ENCODE measurements around the gene PHF20. TPM values are rescaled to one million over a fixed set of nuclear protein-coding genes. Genes with fewer than 3 reads are reported as not detected.

Gene PHF20
- total and polyA plus RNA-seq, 2 of the 13 experiments (the other 11 are each of a cell fraction or from before 2014, with no cell fraction given), result 22.8 to 34.1 TPM

DNA sequence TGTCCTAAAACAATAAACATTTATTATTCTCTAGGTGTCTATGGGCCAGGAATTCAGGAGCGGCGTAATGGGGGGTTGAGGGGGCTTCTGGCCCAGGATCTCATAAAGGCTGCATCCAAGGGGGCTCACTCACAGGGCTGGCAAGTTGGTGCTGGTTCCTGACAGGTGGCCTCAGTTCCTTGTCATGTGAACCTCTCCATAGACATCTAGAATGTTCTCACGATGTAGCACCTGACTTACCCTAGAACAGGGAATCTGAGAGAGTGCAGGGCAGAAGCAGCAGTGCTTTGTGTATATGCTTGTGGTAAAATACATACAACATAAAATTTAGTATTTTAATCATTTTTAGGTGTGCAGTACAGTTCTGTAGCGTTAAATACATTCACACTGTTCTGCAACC lies 57.1 kb downstream of the PHF20 start (continued):
- TF ChIP-seq ZNF343 (CRISPR knock-in tag; IDR thresholded peaks at IDR 0.05), result no peak
- TF ChIP-seq, protein P1, sequence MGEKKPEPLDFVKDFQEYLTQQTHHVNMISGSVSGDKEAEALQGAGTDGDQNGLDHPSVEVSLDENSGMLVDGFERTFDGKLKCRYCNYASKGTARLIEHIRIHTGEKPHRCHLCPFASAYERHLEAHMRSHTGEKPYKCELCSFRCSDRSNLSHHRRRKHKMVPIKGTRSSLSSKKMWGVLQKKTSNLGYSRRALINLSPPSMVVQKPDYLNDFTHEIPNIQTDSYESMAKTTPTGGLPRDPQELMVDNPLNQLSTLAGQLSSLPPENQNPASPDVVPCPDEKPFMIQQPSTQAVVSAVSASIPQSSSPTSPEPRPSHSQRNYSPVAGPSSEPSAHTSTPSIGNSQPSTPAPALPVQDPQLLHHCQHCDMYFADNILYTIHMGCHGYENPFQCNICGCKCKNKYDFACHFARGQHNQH (CRISPR knock-in tag; IDR thresholded peaks at IDR 0.05), result no peak
- TF ChIP-seq, protein P2, sequence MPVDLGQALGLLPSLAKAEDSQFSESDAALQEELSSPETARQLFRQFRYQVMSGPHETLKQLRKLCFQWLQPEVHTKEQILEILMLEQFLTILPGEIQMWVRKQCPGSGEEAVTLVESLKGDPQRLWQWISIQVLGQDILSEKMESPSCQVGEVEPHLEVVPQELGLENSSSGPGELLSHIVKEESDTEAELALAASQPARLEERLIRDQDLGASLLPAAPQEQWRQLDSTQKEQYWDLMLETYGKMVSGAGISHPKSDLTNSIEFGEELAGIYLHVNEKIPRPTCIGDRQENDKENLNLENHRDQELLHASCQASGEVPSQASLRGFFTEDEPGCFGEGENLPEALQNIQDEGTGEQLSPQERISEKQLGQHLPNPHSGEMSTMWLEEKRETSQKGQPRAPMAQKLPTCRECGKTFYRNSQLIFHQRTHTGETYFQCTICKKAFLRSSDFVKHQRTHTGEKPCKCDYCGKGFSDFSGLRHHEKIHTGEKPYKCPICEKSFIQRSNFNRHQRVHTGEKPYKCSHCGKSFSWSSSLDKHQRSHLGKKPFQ (CRISPR knock-in tag; IDR thresholded peaks at IDR 0.05; ENCODE audit: insufficient replicate concordance), result no peak
- TF ChIP-seq RELA (CRISPR knock-in tag; IDR thresholded peaks at IDR 0.05), result no peak
- no peak for TF ChIP-seq ZNF382 (CRISPR knock-in tag; IDR thresholded peaks at IDR 0.05; ENCODE audit: borderline replicate concordance)
- no peak for TF ChIP-seq RBAK (CRISPR knock-in tag; IDR thresholded peaks at IDR 0.05)
- TF ChIP-seq LCORL (IDR thresholded peaks at IDR 0.05), result no peak
- TF ChIP-seq LCORL (CRISPR knock-in tag; IDR thresholded peaks at IDR 0.05), result no peak

DNA sequence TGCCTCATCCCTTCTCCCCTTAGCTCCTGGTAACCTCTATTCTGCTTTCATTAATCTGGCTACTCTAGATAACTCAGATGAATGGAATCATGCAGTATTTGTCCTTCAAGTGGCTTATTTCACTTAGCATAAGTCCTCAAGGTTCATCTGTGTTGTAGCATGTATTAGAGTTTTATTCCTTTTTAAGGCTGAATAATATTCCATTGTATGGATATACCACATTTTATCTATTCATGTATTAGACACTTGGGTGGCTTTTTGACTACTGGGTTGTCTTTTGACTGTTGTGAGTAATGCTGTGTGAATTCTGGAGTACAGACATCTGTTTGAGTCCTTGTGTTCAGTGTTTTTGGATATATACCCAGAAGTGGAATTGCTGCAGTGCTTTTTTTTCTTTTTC lies 58.4 kb downstream of the PHF20 start:
- in situ Hi-C loops (cut with HindIII; ENCODE audit: extremely low pct_ligation_motif_present, low pct_unique_long_range_greater_than_20kb), result no loop called here
- Histone ChIP-seq H3K9ac (ENCODE audit: insufficient read depth, low read depth, low read length) (no peak overlapping the region), H4K20me1 (ENCODE audit: insufficient read depth, low read length) (peaks cover 2% of the 10 kb centered on the region; the same call in 1 of the 2 replicates), H3K4me2 (ENCODE audit: low read depth, low read length) (no peak overlapping the region), H3K27ac (ENCODE audit: extremely low read length, insufficient read depth, low read length) (no peak overlapping the region), H3K9me3 (ENCODE audit: low read length) (no peaks in the 10 kb centered on the region), H3K36me3 (replicated peaks in 1 of 2; ENCODE audit: control insufficient read depth in 1 of 2, insufficient read depth in 2 of 2, low read length in 2 of 2) (peaks cover 0 to 10% of the 10 kb centered on the region in 2 experiments; a peak in 3 of 5 replicates), H3K4me3 (replicated peaks in 1 of 3; ENCODE audit: insufficient read depth in 1 of 3, low read depth in 2 of 3, low read length in 3 of 3) (no peak overlapping the region), H3K79me2 (ENCODE audit: insufficient read depth, low read length) (no peaks in the 10 kb centered on the region), H2AFZ (ENCODE audit: low read length) (no peak overlapping the region), H3K27me3 (ENCODE audit: control insufficient read depth in 1 of 2, insufficient read depth in 2 of 2, low read length in 2 of 2) (no peaks in the 10 kb centered on the region), H3K4me1 (ENCODE audit: insufficient read depth, low read length) (peaks cover 17% of the 10 kb centered on the region)
- CTCF ChIA-PET (ENCODE audit: low intra/inter-chr PET ratio, low total read pairs), result no interaction called here
- no TSS peak for BruUV-seq (replicated peaks)
- intact Hi-C loops (cut with micrococcal nuclease; ENCODE audit: unreplicated experiment), result no loop called here
- ATAC-seq (no peak), DNase-seq (ENCODE audit: low spot score) (no peak), FAIRE-seq (no peak)
- POLR2A ChIA-PET, result no interaction called here
- TF ChIP-seq, protein P3, sequence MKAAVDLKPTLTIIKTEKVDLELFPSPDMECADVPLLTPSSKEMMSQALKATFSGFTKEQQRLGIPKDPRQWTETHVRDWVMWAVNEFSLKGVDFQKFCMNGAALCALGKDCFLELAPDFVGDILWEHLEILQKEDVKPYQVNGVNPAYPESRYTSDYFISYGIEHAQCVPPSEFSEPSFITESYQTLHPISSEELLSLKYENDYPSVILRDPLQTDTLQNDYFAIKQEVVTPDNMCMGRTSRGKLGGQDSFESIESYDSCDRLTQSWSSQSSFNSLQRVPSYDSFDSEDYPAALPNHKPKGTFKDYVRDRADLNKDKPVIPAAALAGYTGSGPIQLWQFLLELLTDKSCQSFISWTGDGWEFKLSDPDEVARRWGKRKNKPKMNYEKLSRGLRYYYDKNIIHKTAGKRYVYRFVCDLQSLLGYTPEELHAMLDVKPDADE (CRISPR knock-in tag; IDR thresholded peaks at IDR 0.05), result no peak
- TF ChIP-seq, protein P4, sequence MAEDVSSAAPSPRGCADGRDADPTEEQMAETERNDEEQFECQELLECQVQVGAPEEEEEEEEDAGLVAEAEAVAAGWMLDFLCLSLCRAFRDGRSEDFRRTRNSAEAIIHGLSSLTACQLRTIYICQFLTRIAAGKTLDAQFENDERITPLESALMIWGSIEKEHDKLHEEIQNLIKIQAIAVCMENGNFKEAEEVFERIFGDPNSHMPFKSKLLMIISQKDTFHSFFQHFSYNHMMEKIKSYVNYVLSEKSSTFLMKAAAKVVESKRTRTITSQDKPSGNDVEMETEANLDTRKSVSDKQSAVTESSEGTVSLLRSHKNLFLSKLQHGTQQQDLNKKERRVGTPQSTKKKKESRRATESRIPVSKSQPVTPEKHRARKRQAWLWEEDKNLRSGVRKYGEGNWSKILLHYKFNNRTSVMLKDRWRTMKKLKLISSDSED (CRISPR knock-in tag; IDR thresholded peaks at IDR 0.05), result no peak
- TF ChIP-seq ETV6 (CRISPR knock-in tag; conservative IDR thresholded peaks at IDR 0.05) (no peak), ZNF160 (CRISPR knock-in tag; IDR thresholded peaks at IDR 0.05) (no peak), ZNF557 (CRISPR knock-in tag; IDR thresholded peaks at IDR 0.05) (no peak), ERF (CRISPR knock-in tag; IDR thresholded peaks at IDR 0.05) (no peak), ZNF878 (CRISPR knock-in tag; IDR thresholded peaks at IDR 0.05) (no peak), XBP1 (CRISPR knock-in tag; IDR thresholded peaks at IDR 0.05) (no peak)
- TF ChIP-seq, protein P5, sequence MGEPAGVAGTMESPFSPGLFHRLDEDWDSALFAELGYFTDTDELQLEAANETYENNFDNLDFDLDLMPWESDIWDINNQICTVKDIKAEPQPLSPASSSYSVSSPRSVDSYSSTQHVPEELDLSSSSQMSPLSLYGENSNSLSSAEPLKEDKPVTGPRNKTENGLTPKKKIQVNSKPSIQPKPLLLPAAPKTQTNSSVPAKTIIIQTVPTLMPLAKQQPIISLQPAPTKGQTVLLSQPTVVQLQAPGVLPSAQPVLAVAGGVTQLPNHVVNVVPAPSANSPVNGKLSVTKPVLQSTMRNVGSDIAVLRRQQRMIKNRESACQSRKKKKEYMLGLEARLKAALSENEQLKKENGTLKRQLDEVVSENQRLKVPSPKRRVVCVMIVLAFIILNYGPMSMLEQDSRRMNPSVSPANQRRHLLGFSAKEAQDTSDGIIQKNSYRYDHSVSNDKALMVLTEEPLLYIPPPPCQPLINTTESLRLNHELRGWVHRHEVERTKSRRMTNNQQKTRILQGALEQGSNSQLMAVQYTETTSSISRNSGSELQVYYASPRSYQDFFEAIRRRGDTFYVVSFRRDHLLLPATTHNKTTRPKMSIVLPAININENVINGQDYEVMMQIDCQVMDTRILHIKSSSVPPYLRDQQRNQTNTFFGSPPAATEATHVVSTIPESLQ (CRISPR knock-in tag; conservative IDR thresholded peaks at IDR 0.05), result no peak
- TF ChIP-seq, protein P6, sequence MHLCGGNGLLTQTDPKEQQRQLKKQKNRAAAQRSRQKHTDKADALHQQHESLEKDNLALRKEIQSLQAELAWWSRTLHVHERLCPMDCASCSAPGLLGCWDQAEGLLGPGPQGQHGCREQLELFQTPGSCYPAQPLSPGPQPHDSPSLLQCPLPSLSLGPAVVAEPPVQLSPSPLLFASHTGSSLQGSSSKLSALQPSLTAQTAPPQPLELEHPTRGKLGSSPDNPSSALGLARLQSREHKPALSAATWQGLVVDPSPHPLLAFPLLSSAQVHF (CRISPR knock-in tag; IDR thresholded peaks at IDR 0.05), result no peak
